ENCODE results near the gene GSAP. TPM values are rescaled to one million over a fixed set of nuclear protein-coding genes. Genes with fewer than 3 reads are reported as not detected.

The GSAP gene
- total RNA-seq, 1 experiment from 2014 or later: 23.3 TPM

- TF ChIP-seq CTCF (IDR thresholded peaks at IDR 0.05; ENCODE audit: unreplicated experiment): no peak
- Mint-ChIP-seq H3K27me3 (ENCODE audit: unreplicated experiment) (no peaks in the 10 kb centered on the region), H3K4me3 (ENCODE audit: low read depth, unreplicated experiment) (no peak overlapping the region), H3K4me1 (ENCODE audit: low read depth, unreplicated experiment) (peaks cover 12% of the 10 kb centered on the region), H3K36me3 (ENCODE audit: insufficient read depth, unreplicated experiment) (no peaks in the 10 kb centered on the region), H3K27ac (ENCODE audit: unreplicated experiment) (no peak overlapping the region), H3K9me3 (ENCODE audit: low read depth, unreplicated experiment) (no peaks in the 10 kb centered on the region)
- CTCF ChIA-PET: no interaction called here
- BruUV-seq (replicated peaks): no TSS peak
- intact Hi-C loops (cut with micrococcal nuclease; ENCODE audit: unreplicated experiment): no loop called here
- DNase-seq: no peak
Observed at GRCh38 chr7:77399816-77400215, 16.3 kb downstream of the GSAP start.

DNA sequence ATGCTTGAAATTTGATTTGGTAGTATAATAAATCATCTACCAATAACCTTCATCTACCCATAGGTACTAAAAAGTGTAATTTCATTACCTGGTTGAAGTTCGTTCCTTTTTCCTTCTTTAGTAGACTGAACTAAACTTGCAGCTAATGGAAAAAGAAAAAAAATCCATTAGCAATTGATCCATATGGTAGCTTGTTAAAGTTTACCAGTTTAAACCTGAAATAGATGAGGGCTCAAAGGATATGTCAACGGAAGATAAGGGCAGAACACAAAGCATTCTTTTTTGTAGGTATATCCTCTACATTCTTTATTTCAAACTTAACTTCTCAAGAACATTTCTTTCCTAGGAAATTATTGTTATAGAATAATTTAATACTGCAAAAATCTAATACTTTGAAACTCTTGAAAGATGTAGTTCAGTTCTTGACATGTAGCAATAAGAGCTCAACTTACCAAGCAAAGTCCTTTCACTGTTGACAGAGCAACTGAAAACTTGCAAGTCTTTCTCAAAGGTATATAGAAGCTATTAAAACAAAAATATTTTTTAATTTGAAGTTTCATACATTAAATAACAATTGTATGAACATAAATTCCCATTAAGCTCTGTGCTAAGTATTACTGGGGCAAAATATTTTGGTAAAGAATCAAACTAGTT, 19.1 kb downstream of the GSAP start:
- no peak overlapping the region for H3K27ac Mint-ChIP-seq (ENCODE audit: unreplicated experiment)
- intact Hi-C loops (cut with micrococcal nuclease; ENCODE audit: unreplicated experiment): no loop called here
- TF ChIP-seq CTCF (IDR thresholded peaks at IDR 0.05; ENCODE audit: unreplicated experiment): no peak
- H3K9me3 Mint-ChIP-seq (ENCODE audit: low read depth, unreplicated experiment): no peaks in the 10 kb centered on the region
- H3K4me3 Mint-ChIP-seq (ENCODE audit: low read depth, unreplicated experiment): no peak overlapping the region
- BruUV-seq (replicated peaks): no TSS peak
- H3K27me3 Mint-ChIP-seq (ENCODE audit: unreplicated experiment): no peaks in the 10 kb centered on the region
- CTCF ChIA-PET: no interaction called here
- H3K36me3 Mint-ChIP-seq (ENCODE audit: insufficient read depth, unreplicated experiment): no peaks in the 10 kb centered on the region
- no peak for DNase-seq
- peaks cover 17% of the 10 kb centered on the region for H3K4me1 Mint-ChIP-seq (ENCODE audit: low read depth, unreplicated experiment)

- H3K36me3 Mint-ChIP-seq (ENCODE audit: insufficient read depth, unreplicated experiment): no peaks in the 10 kb centered on the region
- no peak for TF ChIP-seq CTCF (IDR thresholded peaks at IDR 0.05; ENCODE audit: unreplicated experiment)
- intact Hi-C loops (cut with micrococcal nuclease; ENCODE audit: unreplicated experiment): no loop called here
- CTCF ChIA-PET: no interaction called here
- H3K27me3 Mint-ChIP-seq (ENCODE audit: unreplicated experiment): no peaks in the 10 kb centered on the region
- H3K4me3 Mint-ChIP-seq (ENCODE audit: low read depth, unreplicated experiment): no peak overlapping the region
- peaks cover 17% of the 10 kb centered on the region for H3K4me1 Mint-ChIP-seq (ENCODE audit: low read depth, unreplicated experiment)
- DNase-seq: no peak
- H3K9me3 Mint-ChIP-seq (ENCODE audit: low read depth, unreplicated experiment): no peaks in the 10 kb centered on the region
- H3K27ac Mint-ChIP-seq (ENCODE audit: unreplicated experiment): no peak overlapping the region
- BruUV-seq (replicated peaks): no TSS peak
Observed at GRCh38 chr7:77395626-77396025, 20.5 kb downstream of the GSAP start.

DNA sequence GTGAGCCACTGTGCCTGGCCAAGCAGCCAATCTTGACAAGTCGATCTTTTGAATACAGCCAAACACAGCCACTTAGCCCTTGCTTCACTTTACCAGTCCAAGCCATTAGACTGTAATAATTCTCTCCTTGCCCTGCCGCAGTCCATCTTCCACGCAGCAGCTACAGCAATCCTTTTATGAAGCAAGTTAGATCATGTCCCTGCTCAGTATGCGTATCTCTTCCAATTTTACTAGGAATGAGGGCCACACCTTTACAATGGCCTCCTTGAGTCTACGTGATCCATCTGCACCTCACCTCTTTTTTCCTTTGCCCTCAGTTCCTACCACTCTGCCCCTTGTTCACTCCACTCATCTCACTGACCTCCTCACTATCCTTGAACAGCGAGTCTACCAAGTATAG, 22.2 kb downstream of the GSAP start:
- CTCF ChIA-PET: no interaction called here
- no peak for TF ChIP-seq CTCF (IDR thresholded peaks at IDR 0.05; ENCODE audit: unreplicated experiment)
- intact Hi-C loops (cut with micrococcal nuclease; ENCODE audit: unreplicated experiment): no loop called here
- Mint-ChIP-seq H3K27ac (ENCODE audit: unreplicated experiment) (no peak overlapping the region), H3K4me3 (ENCODE audit: low read depth, unreplicated experiment) (no peak overlapping the region), H3K4me1 (ENCODE audit: low read depth, unreplicated experiment) (peaks cover 17% of the 10 kb centered on the region), H3K36me3 (ENCODE audit: insufficient read depth, unreplicated experiment) (no peaks in the 10 kb centered on the region), H3K9me3 (ENCODE audit: low read depth, unreplicated experiment) (no peaks in the 10 kb centered on the region), H3K27me3 (ENCODE audit: unreplicated experiment) (no peaks in the 10 kb centered on the region)
- no TSS peak for BruUV-seq (replicated peaks)
- no peak for DNase-seq
